IMR-90 (cell line): Measurements from ENCODE around the gene CERT1. TPM values are rescaled to one million over a fixed set of nuclear protein-coding genes. Genes with fewer than 3 reads are reported as not detected.

ENCODE experiments used
- ATAC-seq: fragments of 200-7000 bp; cut with Tn5 transposase; 2 replicates; pipeline ENCODE4 v1.9.1; 2020; ENCODE audit warnings: low read depth, mild to moderate bottlenecking, moderate library complexity
- BruUV-seq: library from RNA; stranded (reverse); fragments of 400-500 nt; replicated peaks from 2 replicates; lab custom pipeline; 2021; lab: Mats Ljungman, UMichigan
- CTCF ChIA-PET: fragments of 300-600 bp; formaldehyde crosslinking; extraction: SDS; loops from one replicate; lab custom pipeline; 2021; ENCODE audit warnings: antibody characterized with exemption; lab: Yijun Ruan, JAX
- POLR2A ChIA-PET: fragments of 300-600 bp; sonication (Branson Sonifier 250); formaldehyde crosslinking; loops from one replicate; lab custom pipeline; 2022; ENCODE audit warnings: antibody characterized with exemption; ENCODE audit not compliant: unreplicated experiment; lab: Charles Lee
- DNase-seq: peaks from one replicate; pipeline ENCODE4 v3.0.0; 2013
- H2AFZ ChIP-seq: replicated peaks from 2 replicates; pipeline ENCODE3; 2013; ENCODE audit warnings: low read length, mild to moderate bottlenecking; ENCODE audit not compliant: poor library complexity
- H2AK5ac ChIP-seq: 2 replicates; pipeline ENCODE4 v1.6.1; 2013; ENCODE audit warnings: low read depth, low read length, inconsistent platforms
- H2AK9ac ChIP-seq: replicated peaks from 2 replicates; pipeline ENCODE3; 2013; ENCODE audit warnings: mild to moderate bottlenecking, low read depth, low read length, moderate library complexity; ENCODE audit not compliant: poor library complexity
- H2BK120ac ChIP-seq: 2 replicates; pipeline ENCODE4 v1.6.1; 2013; ENCODE audit warnings: low read depth, low read length, inconsistent platforms
- H2BK15ac ChIP-seq: 3 replicates; pipeline ENCODE4 v1.6.1; 2013; ENCODE audit warnings: low read depth, low read length, inconsistent platforms
- H2BK20ac ChIP-seq: 2 replicates; pipeline ENCODE4 v1.6.1; 2013; ENCODE audit warnings: low read depth, mild to moderate bottlenecking, inconsistent platforms, low read length, moderate library complexity
- H2BK5ac ChIP-seq: 2 replicates; pipeline ENCODE4 v1.6.1; 2013; ENCODE audit warnings: mild to moderate bottlenecking, low read depth, low read length, inconsistent platforms; ENCODE audit not compliant: poor library complexity, severe bottlenecking
- H3K14ac ChIP-seq: replicated peaks from 2 replicates; pipeline ENCODE4 v1.6.1; 2013; ENCODE audit warnings: low read depth, low read length, inconsistent platforms
- H3K18ac ChIP-seq: 2 replicates; pipeline ENCODE4 v1.6.1; 2013; ENCODE audit warnings: low read depth, low read length, control low read depth
- H3K23ac ChIP-seq: 2 replicates; pipeline ENCODE4 v1.6.1; 2013; ENCODE audit warnings: low read depth, low read length, inconsistent platforms
- H3K27ac ChIP-seq: 2 replicates; pipeline ENCODE4 v1.5.1; 2013; ENCODE audit warnings: mild to moderate bottlenecking, control low read depth, low read length; ENCODE audit not compliant: insufficient read depth
- H3K27me3 ChIP-seq: 2 replicates; pipeline ENCODE4 v1.6.1; 2013; ENCODE audit warnings: low read length; ENCODE audit not compliant: control insufficient read depth, insufficient read depth
- H3K36me3 ChIP-seq: 2 replicates; pipeline ENCODE4 v1.6.1; 2013; ENCODE audit warnings: low read length, mixed read lengths; ENCODE audit not compliant: control insufficient read depth, insufficient read depth
- H3K4ac ChIP-seq: 2 replicates; pipeline ENCODE4 v1.6.1; 2013; ENCODE audit warnings: low read depth, low read length, inconsistent platforms
- H3K4me1 ChIP-seq: 2 replicates; pipeline ENCODE4 v1.6.1; 2013; ENCODE audit warnings: low read length, mixed read lengths; ENCODE audit not compliant: control insufficient read depth, insufficient read depth
- H3K4me2 ChIP-seq: 2 replicates; pipeline ENCODE4 v1.6.1; 2013; ENCODE audit warnings: low read depth, mild to moderate bottlenecking, control low read depth, low read length, moderate library complexity
- H3K4me3 ChIP-seq: 2 replicates; pipeline ENCODE4 v1.5.1; 2013; ENCODE audit warnings: low read depth, mild to moderate bottlenecking, control low read depth, low read length, moderate library complexity; ENCODE audit not compliant: insufficient read depth
- H3K56ac ChIP-seq: 2 replicates; pipeline ENCODE4 v1.6.1; 2013; ENCODE audit warnings: low read length, inconsistent platforms; ENCODE audit not compliant: insufficient read depth; ENCODE audit errors: extremely low read depth
- H3K79me1 ChIP-seq, 2 experiments: 2 replicates each; pipeline ENCODE4 v1.6.1; 2013; ENCODE audit warnings: low read length in 2 of 2, inconsistent platforms in 1 of 2, low read depth in 1 of 2
- H3K9ac ChIP-seq: 2 replicates; pipeline ENCODE4 v1.6.1; 2013; ENCODE audit warnings: low read depth, low read length, control low read depth
- H3K9me1 ChIP-seq: 2 replicates; pipeline ENCODE4 v1.6.1; 2013; ENCODE audit warnings: low read length, inconsistent platforms; ENCODE audit not compliant: insufficient read depth
- H3K9me3 ChIP-seq: 2 replicates; pipeline ENCODE4 v1.6.1; 2013; ENCODE audit warnings: low read length; ENCODE audit not compliant: control insufficient read depth, insufficient read depth
- H4K20me1 ChIP-seq: 2 replicates; pipeline ENCODE4 v1.6.1; 2013; ENCODE audit warnings: low read length, inconsistent platforms; ENCODE audit not compliant: insufficient read depth
- H4K5ac ChIP-seq: 2 replicates; pipeline ENCODE4 v1.6.1; 2013; ENCODE audit warnings: mild to moderate bottlenecking, low read depth, low read length, control low read depth
- H4K8ac ChIP-seq, 2 experiments: 2 replicates each; pipeline ENCODE4 v1.6.1; 2013; ENCODE audit warnings: low read depth in 2 of 2, low read length in 2 of 2, control low read depth in 1 of 2, inconsistent platforms in 1 of 2
- H4K91ac ChIP-seq: 2 replicates; pipeline ENCODE4 v1.6.1; 2013; ENCODE audit warnings: low read depth, low read length, inconsistent platforms; ENCODE audit not compliant: insufficient read depth
- BHLHE40 ChIP-seq: fragments of 150-350 bp; IDR thresholded peaks from 2 replicates; pipeline ENCODE4 v1.6.1; 2016; ENCODE audit warnings: mild to moderate bottlenecking, low read depth, low read length
- CEBPB ChIP-seq: IDR thresholded peaks from 2 replicates; pipeline ENCODE4 v1.6.1; 2012; ENCODE audit warnings: low read depth, low read length, improper control_type of control experiment
- CHD1 ChIP-seq: IDR thresholded peaks from 2 replicates; pipeline ENCODE4 v1.6.1; 2012; ENCODE audit warnings: low read depth, low read length, improper control_type of control experiment
- ELK1 ChIP-seq: fragments of 150-350 bp; IDR thresholded peaks from 2 replicates; pipeline ENCODE4 v1.6.1; 2016; ENCODE audit warnings: low read depth, mild to moderate bottlenecking, low read length, moderate library complexity, borderline replicate concordance
- FOS ChIP-seq: fragments of 150-350 bp; IDR thresholded peaks from 2 replicates; pipeline ENCODE4 v1.6.1; 2016; ENCODE audit warnings: low read depth, low read length
- MAFK ChIP-seq: IDR thresholded peaks from 2 replicates; pipeline ENCODE4 v1.6.1; 2012; ENCODE audit warnings: low read depth, low read length, improper control_type of control experiment
- MAZ ChIP-seq: IDR thresholded peaks from 2 replicates; pipeline ENCODE4 v1.6.1; 2012; ENCODE audit warnings: low read depth, mild to moderate bottlenecking, low read length, improper control_type of control experiment, moderate library complexity, borderline replicate concordance
- MXI1 ChIP-seq: IDR thresholded peaks from 2 replicates; pipeline ENCODE4 v1.6.1; 2012; ENCODE audit warnings: low read depth, mild to moderate bottlenecking, low read length, moderate library complexity, borderline replicate concordance
- NFE2L2 ChIP-seq: fragments of 150-350 bp; IDR thresholded peaks from 2 replicates; pipeline ENCODE4 v1.6.1; 2016; ENCODE audit warnings: low read depth, mild to moderate bottlenecking, low read length
- POLR2A ChIP-seq: IDR thresholded peaks from 2 replicates; pipeline ENCODE4 v1.6.1; 2012; ENCODE audit warnings: mild to moderate bottlenecking, low read depth, low read length
- RAD21 ChIP-seq: IDR thresholded peaks from 2 replicates; pipeline ENCODE4 v1.6.1; 2012; ENCODE audit warnings: low read length, improper control_type of control experiment
- RCOR1 ChIP-seq: IDR thresholded peaks from 2 replicates; pipeline ENCODE4 v1.6.1; 2012; ENCODE audit warnings: mild to moderate bottlenecking, low read length, improper control_type of control experiment; ENCODE audit not compliant: insufficient replicate concordance
- RFX5 ChIP-seq: IDR thresholded peaks from 2 replicates; pipeline ENCODE4 v1.8.0; 2012; ENCODE audit warnings: low read depth, mild to moderate bottlenecking, low read length, moderate library complexity
- SMC3 ChIP-seq: fragments of 150-350 bp; IDR thresholded peaks from 2 replicates; pipeline ENCODE4 v1.6.1; 2016; ENCODE audit warnings: low read depth, mild to moderate bottlenecking, antibody characterized with exemption, low read length, moderate library complexity
- USF2 ChIP-seq: fragments of 150-350 bp; IDR thresholded peaks from 2 replicates; pipeline ENCODE4 v1.6.1; 2017; ENCODE audit warnings: mild to moderate bottlenecking, antibody characterized with exemption, low read length, low read depth
- WGBS, 2 experiments: methylation state at CpG; one replicate each; pipeline versions ENCODE4 v1.1.5 to v1.1.7; 2013; ENCODE audit warnings: missing lambda C conversion rate in 2 of 2; ENCODE audit not compliant: insufficient read length in 1 of 2; ENCODE audit errors: extremely low coverage in 2 of 2; 5-methylcytosine and 5-hydroxymethylcytosine counted together
- dilution Hi-C: fragments of 300-500 bp; cut with HindIII; formaldehyde crosslinking; loops from one replicate; pipeline ENCODE4 v1.14.3; 2018; ENCODE audit warnings: low sequenced_read_pairs; ENCODE audit not compliant: unreplicated experiment
- in situ Hi-C: fragments of 300-500 bp; cut with MboI; formaldehyde crosslinking; loops from 3 replicates; pipeline ENCODE4 v1.14.3; 2019; ENCODE audit warnings: low sequenced_read_pairs, inconsistent platforms, mixed read lengths
- intact Hi-C: fragments of 100-400 bp; cut with micrococcal nuclease; formaldehyde crosslinking; loops from 2 replicates; pipeline ENCODE4 v1.10.0; 2022
- polyA plus RNA-seq, 3 experiments: library from polyadenylated mRNA; depleted of rRNA; stranded (reverse); fragments of >200 nt; gene quantifications; 2 replicates each; pipeline ENCODE4 v1.2.3, GENCODE V29; 2012; ENCODE audit warnings: low replicate concordance in 1 of 3
- total RNA-seq: library from RNA; depleted of rRNA; stranded (reverse); fragments of >200 nt; gene quantifications from 2 replicates; pipeline ENCODE4 v1.2.3, GENCODE V29; 2012

CERT1 gene
- total and polyA plus RNA-seq, 2 of the 4 experiments (the other 2 are of a cell fraction) = 7.2 TPM

- Histone ChIP-seq H3K9ac (no peak overlapping the region), H3K79me1 (peaks cover 0 to 63% of the 10 kb centered on the region in 2 experiments), H2BK15ac (no peak overlapping the region), H2AK5ac (no peak overlapping the region), H3K23ac (no peak overlapping the region; the same call in 1 of the 2 replicates), H3K18ac (no peak overlapping the region), H2BK120ac (no peak overlapping the region), H3K27ac (no peak overlapping the region), H3K14ac (peak overlapping the region; percentile 46; the same call in 1 of the 2 replicates), H2AFZ (no peak overlapping the region), H3K56ac (no peak overlapping the region), H3K36me3 (no peaks in the 10 kb centered on the region), H2AK9ac (no peak overlapping the region), H4K8ac (no peak overlapping the region), H3K9me1 (no peaks in the 10 kb centered on the region), H4K5ac (no peak overlapping the region), H2BK20ac (no peak overlapping the region), H3K27me3 (no peaks in the 10 kb centered on the region), H3K9me3 (no peaks in the 10 kb centered on the region), H3K4ac (no peak overlapping the region), H3K4me1 (no peaks in the 10 kb centered on the region), H4K91ac (no peak overlapping the region), H3K4me2 (peak overlapping the region; percentile 96), H4K20me1 (no peaks in the 10 kb centered on the region; the same call in 1 of the 2 replicates), H3K4me3 (peak overlapping the region; percentile 88), H2BK5ac (no peak overlapping the region)
- in situ Hi-C loops (no loop called here), dilution Hi-C loops (no loop called here), intact Hi-C loops (no loop called here)
- no peak for DNase-seq
- WGBS, 2 experiments = no CpG with 5 or more reads among the region's 4 CpGs
- TF ChIP-seq BHLHE40 (no peak), RCOR1 (no peak), NFE2L2 (no peak), RAD21 (no peak), SMC3 (no peak), MXI1 (no peak), CEBPB (no peak), RFX5 (no peak), POLR2A (no peak), FOS (no peak), MAFK (no peak), MAZ (no peak), CHD1 (no peak), ELK1 (no peak), USF2 (no peak)
- ChIA-PET POLR2A (no interaction called here), CTCF (interaction anchor here (0.5 to 0.7 kb wide), 3 partner anchors 85 to 171 kb away, joined by 3 to 4 read pairs (median 3); no protein-coding TSS in a partner anchor)
- BruUV-seq = no TSS peak
- no peak for ATAC-seq
These were observed 1.9 kb downstream of the CERT1 start for GRCh38 chr5:75509546-75509945.
